GM21360 (cell line): ENCODE data around the gene SIK2.

ENCODE experiments used
- ATAC-seq: cut with Tn5 transposase; IDR thresholded peaks from one replicate; pipeline ENCODE4 v1.9.1; 2021; ENCODE audit warnings: mild to moderate bottlenecking, moderate library complexity; ENCODE audit not compliant: unreplicated experiment

The SIK2 gene

GRCh38 chr11:111778047-111778558 is 175.9 kb downstream of the SIK2 start:
- no peak for ATAC-seq

DNA sequence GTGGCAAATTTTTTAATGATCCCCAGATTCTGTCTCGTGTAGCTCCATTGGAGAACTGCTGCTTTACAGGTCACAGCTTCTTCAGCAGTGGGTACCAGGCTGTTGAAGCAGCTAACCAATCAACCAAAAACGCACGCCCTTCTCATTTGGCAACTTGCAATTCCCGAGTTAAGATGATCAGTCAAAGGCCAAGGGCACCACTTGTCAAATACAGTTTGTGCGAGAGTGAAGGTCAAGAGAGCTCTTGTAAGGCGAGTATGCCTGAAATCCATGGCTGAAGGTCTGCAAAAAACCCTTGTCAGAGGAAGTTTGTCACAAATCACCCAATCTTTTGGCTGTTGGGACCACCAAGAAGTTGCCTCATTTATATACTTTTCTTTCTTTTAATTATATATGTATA is 176.9 kb downstream of the SIK2 start:
- no peak for ATAC-seq
